ENCODE results near the gene NSUN6.

GRCh38 chr10:18497806-18498369 is 153.5 kb downstream of the NSUN6 start:
- TF ChIP-seq POLR2AphosphoS5 (IDR thresholded peaks at IDR 0.05) (no peak), CTCF (IDR thresholded peaks at IDR 0.05) (no peak), EP300 (IDR thresholded peaks at IDR 0.05) (no peak)
